H1 (cell line): ENCODE measurements around the gene TLR8. TPM values are rescaled to one million over a fixed set of nuclear protein-coding genes. Genes with fewer than 3 reads are reported as not detected.

Experiments used
- CTCF ChIA-PET: fragments of 300-600 bp; sonication (Branson Sonifier 250); formaldehyde crosslinking; loops from one replicate; lab custom pipeline; 2021; ENCODE audit not compliant: partially characterized antibody; lab: Charles Lee
- POLR2A ChIA-PET: fragments of 300-600 bp; sonication (Branson Sonifier 250); formaldehyde crosslinking; loops from one replicate; lab custom pipeline; 2021; ENCODE audit warnings: inconsistent platforms; ENCODE audit not compliant: partially characterized antibody; lab: Charles Lee
- DNase-seq, 2 experiments: peaks; one replicate each; pipeline versions ENCODE4 v3.0.0 to v3.0.0-alpha.2; 2010 to 2022; ENCODE audit warnings: low spot score in 2 of 2, low read depth in 1 of 2, mixed read lengths in 1 of 2
- FAIRE-seq: peaks from 2 replicates; lab custom pipeline; 2011; peaks lifted over from hg19 to GRCh38; lab: Jason Lieb, UNC
- H2AFZ ChIP-seq: 2 replicates; pipeline ENCODE4 v1.8.1; 2012; ENCODE audit warnings: low read length, inconsistent platforms
- H2AK5ac ChIP-seq: 2 replicates; pipeline ENCODE4 v1.6.1; 2013; ENCODE audit warnings: low read depth, low read length
- H2BK120ac ChIP-seq: replicated peaks from 2 replicates; pipeline ENCODE3; 2013; ENCODE audit warnings: low read depth, low read length, inconsistent platforms
- H2BK12ac ChIP-seq: 2 replicates; pipeline ENCODE4 v1.6.1; 2013; ENCODE audit warnings: low read depth, low read length
- H2BK15ac ChIP-seq: 2 replicates; pipeline ENCODE4 v1.6.1; 2013; ENCODE audit warnings: low read length
- H2BK20ac ChIP-seq: 2 replicates; pipeline ENCODE4 v1.6.1; 2013; ENCODE audit warnings: low read length
- H2BK5ac ChIP-seq: 2 replicates; pipeline ENCODE4 v1.6.1; 2013; ENCODE audit warnings: low read depth, low read length
- H3K14ac ChIP-seq: 2 replicates; pipeline ENCODE4 v1.6.1; 2013; ENCODE audit warnings: inconsistent platforms; ENCODE audit not compliant: insufficient read length
- H3K18ac ChIP-seq: 2 replicates; pipeline ENCODE4 v1.6.1; 2013; ENCODE audit warnings: low read length; ENCODE audit errors: extremely low read depth
- H3K23ac ChIP-seq: 2 replicates; pipeline ENCODE4 v1.6.1; 2013; ENCODE audit warnings: inconsistent platforms; ENCODE audit not compliant: insufficient read length
- H3K23me2 ChIP-seq: 2 replicates; pipeline ENCODE4 v1.6.1; 2013; ENCODE audit warnings: low read depth, low read length
- H3K27ac ChIP-seq: 2 replicates; pipeline ENCODE4 v1.6.1; 2011; ENCODE audit warnings: low read depth, low read length, inconsistent platforms
- H3K27me3 ChIP-seq, 4 experiments: replicated peaks in 1 of 4; 1 replicate in 1 of 4; 2 replicates in 3 of 4; pipeline versions ENCODE4 v1.6.1 to v1.8.1; 2011 to 2013; ENCODE audit warnings: low read length in 3 of 4, mild to moderate bottlenecking in 3 of 4, inconsistent platforms in 2 of 4, mixed read lengths in 2 of 4, moderate library complexity in 1 of 4; ENCODE audit not compliant: control insufficient read depth in 3 of 4, insufficient read depth in 3 of 4; ENCODE audit errors: extremely low read depth in 1 of 4
- H3K36me3 ChIP-seq, 4 experiments: 2 replicates each; pipeline versions ENCODE4 v1.6.1 to v1.8.1; 2011 to 2013; ENCODE audit warnings: mild to moderate bottlenecking in 4 of 4, low read length in 3 of 4, moderate library complexity in 2 of 4, control low read depth in 1 of 4, inconsistent platforms in 1 of 4; ENCODE audit not compliant: insufficient read depth in 4 of 4, control insufficient read depth in 2 of 4
- H3K4ac ChIP-seq: replicated peaks from 2 replicates; pipeline ENCODE3; 2013; ENCODE audit warnings: low read length, low read depth, mixed read lengths, inconsistent platforms; ENCODE audit not compliant: insufficient read length
- H3K4me1 ChIP-seq, 4 experiments: replicated peaks in 1 of 4; 1 replicate in 1 of 4; 2 replicates in 3 of 4; pipeline versions ENCODE4 v1.6.1 to v1.8.1; 2011 to 2013; ENCODE audit warnings: low read length in 3 of 4, inconsistent platforms in 2 of 4, mixed read lengths in 1 of 4; ENCODE audit not compliant: insufficient read depth in 4 of 4, control insufficient read depth in 3 of 4
- H3K4me2 ChIP-seq, 2 experiments: 2 replicates each; pipeline versions ENCODE4 v1.6.1 to v1.8.1; 2011 to 2013; ENCODE audit warnings: low read depth in 2 of 2, low read length in 2 of 2, control low read depth in 1 of 2, inconsistent platforms in 1 of 2, mild to moderate bottlenecking in 1 of 2; ENCODE audit not compliant: insufficient read depth in 1 of 2
- H3K4me3 ChIP-seq, 4 experiments: fragments of 200-600, 300-600 bp in 1 of 4; sonication (generic), shearing (Covaris generic), sonication (Bioruptor Twin) in 1 of 4; 2 replicates each; pipeline versions ENCODE4 v1.5.1 to v1.8.1; 2011 to 2016; ENCODE audit warnings: low read length in 4 of 4, low read depth in 3 of 4, control low read depth in 2 of 4, inconsistent platforms in 2 of 4, mild to moderate bottlenecking in 2 of 4, mixed read lengths in 1 of 4, moderate library complexity in 1 of 4; ENCODE audit not compliant: insufficient read depth in 2 of 4; ENCODE audit errors: extremely low read depth in 1 of 4
- H3K56ac ChIP-seq: replicated peaks from 2 replicates; pipeline ENCODE3; 2013; ENCODE audit warnings: low read depth, mild to moderate bottlenecking, mixed read lengths, low read length, inconsistent platforms; ENCODE audit not compliant: insufficient read length
- H3K79me1 ChIP-seq: 2 replicates; pipeline ENCODE4 v1.6.1; 2013; ENCODE audit warnings: low read depth, low read length, control low read depth
- H3K79me2 ChIP-seq, 2 experiments: 2 replicates each; pipeline versions ENCODE4 v1.6.1 to v1.8.1; 2012 to 2013; ENCODE audit warnings: low read length in 2 of 2, mild to moderate bottlenecking in 2 of 2, inconsistent platforms in 1 of 2; ENCODE audit not compliant: insufficient read depth in 2 of 2, control insufficient read depth in 1 of 2
- H3K9ac ChIP-seq, 4 experiments: replicated peaks in 1 of 4; 1 replicate in 1 of 4; 2 replicates in 3 of 4; pipeline versions ENCODE4 v1.6.1 to v1.8.1; 2011 to 2013; ENCODE audit warnings: low read depth in 3 of 4, low read length in 3 of 4, control low read depth in 2 of 4, mild to moderate bottlenecking in 2 of 4, moderate library complexity in 2 of 4, inconsistent platforms in 1 of 4; ENCODE audit errors: extremely low read depth in 1 of 4
- H3K9me3 ChIP-seq, 2 experiments: 2 replicates each; pipeline versions ENCODE4 v1.6.1 to v1.8.1; 2012 to 2013; ENCODE audit warnings: mild to moderate bottlenecking in 2 of 2, moderate library complexity in 2 of 2, control low read depth in 1 of 2, inconsistent platforms in 1 of 2, low read depth in 1 of 2, low read length in 1 of 2, mixed read lengths in 1 of 2; ENCODE audit not compliant: insufficient read depth in 2 of 2
- H4K20me1 ChIP-seq, 2 experiments: replicated peaks in 1 of 2; 2 replicates each; pipeline versions ENCODE3 to v1.8.1; 2011 to 2013; ENCODE audit warnings: inconsistent platforms in 2 of 2, low read length in 2 of 2, mild to moderate bottlenecking in 1 of 2; ENCODE audit not compliant: insufficient read depth in 2 of 2, control insufficient read depth in 1 of 2
- H4K5ac ChIP-seq: 2 replicates; pipeline ENCODE4 v1.6.1; 2013; ENCODE audit warnings: low read length, low read depth, mixed read lengths, inconsistent platforms; ENCODE audit not compliant: insufficient read length
- H4K8ac ChIP-seq: 2 replicates; pipeline ENCODE4 v1.8.0; 2013; ENCODE audit warnings: mild to moderate bottlenecking, moderate library complexity, low read length, inconsistent platforms; ENCODE audit not compliant: insufficient read depth; ENCODE audit errors: extremely low read depth
- H4K91ac ChIP-seq: replicated peaks from 2 replicates; pipeline ENCODE3; 2013; ENCODE audit warnings: low read length, mixed read lengths, inconsistent platforms; ENCODE audit not compliant: insufficient read length
- CEBPB ChIP-seq: IDR thresholded peaks from 2 replicates; pipeline ENCODE4 v1.6.1; 2012; ENCODE audit warnings: low read depth, low read length
- CTCF ChIP-seq, 3 experiments: IDR thresholded peaks; 1 replicate in 2 of 3; 2 replicates in 1 of 3; pipeline versions ENCODE4 v1.5.1 to v1.6.1; 2011; ENCODE audit warnings: low read length in 3 of 3, mild to moderate bottlenecking in 3 of 3, inconsistent platforms in 2 of 3, low read depth in 1 of 3, moderate library complexity in 1 of 3; ENCODE audit not compliant: insufficient read depth in 1 of 3; ENCODE audit errors: control extremely low read depth in 1 of 3
- EGR1 ChIP-seq: IDR thresholded peaks from 2 replicates; pipeline ENCODE4 v1.6.1; 2011; ENCODE audit warnings: low read depth, low read length, borderline replicate concordance
- JUND ChIP-seq: IDR thresholded peaks from 2 replicates; pipeline ENCODE4 v1.6.1; 2011; ENCODE audit warnings: mild to moderate bottlenecking, improper control_type of control experiment, low read length
- KDM5A ChIP-seq: fragments of 200-600 bp; IDR thresholded peaks from 2 replicates; pipeline ENCODE4 v1.7.1; 2012; ENCODE audit warnings: mild to moderate bottlenecking, low read length, inconsistent platforms, mixed read lengths
- SP1 ChIP-seq: IDR thresholded peaks from 2 replicates; pipeline ENCODE4 v1.6.1; 2011; ENCODE audit warnings: low read depth, low read length
- SUZ12 ChIP-seq: fragments of 200-600 bp; sonication (generic); IDR thresholded peaks from 2 replicates; pipeline ENCODE4 v1.6.1; 2012; ENCODE audit warnings: mild to moderate bottlenecking, inconsistent platforms, low read length, moderate library complexity, mixed read lengths
- WGBS, 2 experiments: shearing (Covaris generic) in 1 of 2; methylation state at CpG; one replicate each; pipeline versions ENCODE4 v1.1.6 to v1.1.7; 2013 to 2015; ENCODE audit warnings: low lambda C conversion rate in 2 of 2, mixed read lengths in 2 of 2, inconsistent platforms in 1 of 2, low coverage in 1 of 2, missing lambda C conversion rate in 1 of 2; ENCODE audit not compliant: insufficient replicate concordance in 2 of 2, insufficient coverage in 1 of 2, insufficient read length in 1 of 2; ENCODE audit errors: extremely low coverage in 1 of 2, missing lambda C conversion rate in 1 of 2; 5-methylcytosine and 5-hydroxymethylcytosine counted together
- long read RNA-seq, 2 experiments: library from RNA in 1 of 2; library from capped mRNA in 1 of 2; stranded (forward); transcript quantifications; one replicate each; pipeline ENCODE4 v2.0.0, GENCODE V29; 2021; ENCODE audit warnings: inconsistent platforms in 1 of 2
- polyA minus RNA-seq, 3 experiments: library from RNA; depleted of rRNA, polyadenylated mRNA; stranded (reverse); fragments of >200 nt; gene quantifications; 1 replicate in 2 of 3; 2 replicates in 1 of 3; pipeline ENCODE4 v1.2.3, GENCODE V29; 2011
- polyA plus RNA-seq, 7 experiments: library from polyadenylated mRNA; depleted of rRNA in 3 of 7; stranded (reverse) in 5 of 7; unstranded in 2 of 7; fragments of >200 nt in 5 of 7; fragments of 200-250 nt in 2 of 7; gene quantifications; 1 replicate in 5 of 7; 2 replicates in 1 of 7; 4 replicates in 1 of 7; pipeline versions ENCODE4 v1.2.1 to v1.2.3, GENCODE V29; 2011 to 2013; ENCODE audit warnings: missing spikeins in 2 of 7, mixed read lengths in 2 of 7
- total RNA-seq: library from RNA; stranded (reverse); fragmentation: NEBNext Ultra II Directional; extraction: Animal tissue kit (Norgen Biotek cat#: 25700); gene quantifications from 2 replicates; pipeline ENCODE4 v1.2.1, GENCODE V29; 2021

TLR8 gene
- not detected in 2 replicates for total RNA-seq
- not detected in 2 replicates for polyA plus RNA-seq (2011; rRNA removed)
- polyA plus RNA-seq (2011; cell fraction: cytosol; rRNA removed): not detected
- polyA plus RNA-seq (2011; cell fraction: nucleus; rRNA removed): not detected
- not detected in 4 replicates for polyA plus RNA-seq (2012, experiment 1 of 2)
- not detected for polyA plus RNA-seq (2012, experiment 2 of 2)
- polyA plus RNA-seq (2013, experiment 1 of 2): not detected
- not detected for polyA plus RNA-seq (2013, experiment 2 of 2)
- not detected in 2 replicates for polyA minus RNA-seq (2011; rRNA and poly(A)+ RNA removed)
- not detected for polyA minus RNA-seq (2011; cell fraction: cytosol; rRNA and poly(A)+ RNA removed)
- polyA minus RNA-seq (2011; cell fraction: nucleus; rRNA and poly(A)+ RNA removed): not detected
- long read RNA-seq, experiment 1: 0 reads
- long read RNA-seq, experiment 2: 0 reads

GRCh38 chrX:12906046-12906761, at the start of gene TLR8:
TSS of gene TLR8 (plus strand) at chrX:12906620. CDS start at chrX:12906707, 87 bp downstream.
- Histone ChIP-seq H3K4me3 (no peak within 1 kb of the TSS), H2BK5ac (no peak within 1 kb of the TSS), H4K5ac (no peak within 1 kb of the TSS), H2BK15ac (no peak within 1 kb of the TSS), H3K27me3 (no peaks in the 10 kb centered on the region), H2AFZ (no peak within 1 kb of the TSS), H3K9ac (no peak within 1 kb of the TSS), H4K91ac (no peak within 1 kb of the TSS), H3K14ac (no peak within 1 kb of the TSS), H2AK5ac (no peak within 1 kb of the TSS), H3K79me2 (no peaks in the 10 kb centered on the region), H3K79me1 (no peaks in the 10 kb centered on the region), H2BK120ac (no peak within 1 kb of the TSS), H3K4me1 (no peaks in the 10 kb centered on the region; a peak in 2 of 7 replicates), H3K18ac (no peak within 1 kb of the TSS), H4K20me1 (no peaks in the 10 kb centered on the region), H3K4me2 (no peak within 1 kb of the TSS), H4K8ac (no peak within 1 kb of the TSS), H3K56ac (no peak within 1 kb of the TSS), H3K4ac (no peak within 1 kb of the TSS), H3K27ac (no peak within 1 kb of the TSS), H3K23me2 (no peaks in the 10 kb centered on the region), H2BK20ac (no peak within 1 kb of the TSS), H2BK12ac (no peak within 1 kb of the TSS), H3K23ac (no peak within 1 kb of the TSS), H3K36me3 (no peaks in the 10 kb centered on the region), H3K9me3 (no peaks in the 10 kb centered on the region)
- ChIA-PET POLR2A (no interaction called here), CTCF (no interaction called here)
- FAIRE-seq (no peak), DNase-seq (no peak)
- 90% methylated on average over 15 of the region's 15 CpGs; no CpG with 5 or more reads in 1 of the 2 experiments for whole genome bisulfite sequencing, 2 experiments
- TF ChIP-seq KDM5A (no peak), SUZ12 (no peak), EGR1 (no peak), CEBPB (no peak), JUND (no peak), CTCF (IDR thresholded peaks at IDR 0.05; ENCODE audit: control extremely low read depth in 1 of 3, insufficient read depth in 1 of 3, low read depth in 1 of 3, low read length in 3 of 3) (no peak), SP1 (no peak)
